Transverse colon (tissue), 3 donors: Measurements from ENCODE around the gene RAD21L1.

Experiments used
- POLR2A ChIP-seq: fragments of 450-650 bp; IDR thresholded peaks from one replicate; pipeline ENCODE4 v1.6.1; 2016; ENCODE audit warnings: antibody characterized with exemption, mild to moderate bottlenecking, moderate library complexity
- POLR2AphosphoS5 ChIP-seq, 3 donors: sonication (generic); formaldehyde crosslinking; IDR thresholded peaks; one replicate each; pipeline ENCODE4 v1.6.1; 2016; ENCODE audit warnings: antibody characterized with exemption in 3 of 3

DNA sequence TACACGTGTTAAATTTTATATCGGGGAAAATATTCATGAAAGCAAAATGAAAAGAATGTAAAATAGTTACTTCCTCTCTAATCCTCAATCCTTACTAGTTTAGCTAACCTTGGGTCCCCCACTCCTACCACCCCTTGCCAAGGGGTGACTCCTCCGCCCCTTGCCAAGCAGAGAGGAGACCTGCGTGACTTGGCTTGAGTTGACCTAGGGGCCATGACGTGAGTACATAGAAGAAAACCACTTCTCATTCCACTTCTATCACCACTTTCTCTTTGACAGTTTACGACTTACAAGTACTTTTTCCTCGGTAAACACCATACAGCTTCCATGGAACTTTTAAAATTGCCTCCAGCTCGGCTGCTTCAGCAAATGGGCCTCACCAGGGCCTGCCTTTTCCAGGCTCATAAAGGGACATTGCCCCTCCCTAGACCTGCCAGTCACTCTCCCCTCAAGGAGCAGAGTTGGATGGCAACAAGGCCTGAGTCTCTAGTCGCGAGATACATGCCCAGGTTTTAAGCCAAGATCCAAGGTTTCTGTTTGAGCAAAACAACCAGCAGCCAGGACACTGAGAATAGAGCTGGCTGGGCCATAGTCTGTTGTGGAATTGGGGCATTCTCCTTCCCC, 73.2 kb downstream of the RAD21L1 start:
- TF ChIP-seq POLR2A, result no peak
- no peak for TF ChIP-seq POLR2AphosphoS5 (IDR thresholded peaks at IDR 0.05)
